GM21786 (cell line): Measurements from ENCODE around the gene PLA2R1.

Experiments
- ATAC-seq: cut with Tn5 transposase; IDR thresholded peaks from one replicate; pipeline ENCODE4 v1.9.1; 2021; ENCODE audit not compliant: unreplicated experiment

Gene PLA2R1

DNA sequence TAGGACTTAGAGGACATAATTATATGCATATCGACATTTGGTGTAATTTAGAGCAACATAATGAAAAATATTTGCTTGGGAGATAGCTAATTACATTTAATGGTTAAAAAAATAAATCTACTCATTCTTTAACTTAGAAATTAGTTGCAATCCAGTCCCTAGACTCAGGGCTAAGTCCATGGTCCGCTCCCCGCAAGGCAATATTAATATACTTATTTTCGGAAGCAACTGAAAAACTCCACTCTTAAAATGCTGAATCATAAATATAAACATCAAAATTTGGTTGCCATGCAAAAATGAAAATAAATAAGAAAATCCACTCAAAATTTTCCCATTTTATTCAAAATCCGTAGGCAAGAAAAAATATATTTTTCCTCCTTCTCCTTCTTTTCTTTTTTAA lies 164.7 kb downstream of the PLA2R1 start:
- no peak for ATAC-seq

DNA sequence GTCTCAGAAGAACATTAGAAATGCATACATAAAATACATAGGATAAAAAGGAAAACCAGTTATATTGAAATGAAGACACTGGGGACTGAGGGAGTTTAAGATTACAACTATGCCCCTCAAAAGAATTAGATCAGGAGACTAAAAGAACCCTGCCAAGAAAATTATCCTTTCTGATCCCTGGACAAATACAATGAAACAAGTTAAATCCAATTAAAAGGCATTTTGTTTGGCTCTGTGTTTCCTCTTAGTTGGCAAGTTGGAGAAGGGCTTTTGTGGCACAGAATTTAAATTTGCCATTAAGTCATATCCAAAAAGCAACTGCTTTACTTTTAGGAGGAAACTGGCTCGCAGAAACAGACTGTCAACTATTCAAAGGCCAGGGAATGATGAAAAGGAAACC lies 165.3 kb downstream of the PLA2R1 start:
- ATAC-seq, result no peak

DNA sequence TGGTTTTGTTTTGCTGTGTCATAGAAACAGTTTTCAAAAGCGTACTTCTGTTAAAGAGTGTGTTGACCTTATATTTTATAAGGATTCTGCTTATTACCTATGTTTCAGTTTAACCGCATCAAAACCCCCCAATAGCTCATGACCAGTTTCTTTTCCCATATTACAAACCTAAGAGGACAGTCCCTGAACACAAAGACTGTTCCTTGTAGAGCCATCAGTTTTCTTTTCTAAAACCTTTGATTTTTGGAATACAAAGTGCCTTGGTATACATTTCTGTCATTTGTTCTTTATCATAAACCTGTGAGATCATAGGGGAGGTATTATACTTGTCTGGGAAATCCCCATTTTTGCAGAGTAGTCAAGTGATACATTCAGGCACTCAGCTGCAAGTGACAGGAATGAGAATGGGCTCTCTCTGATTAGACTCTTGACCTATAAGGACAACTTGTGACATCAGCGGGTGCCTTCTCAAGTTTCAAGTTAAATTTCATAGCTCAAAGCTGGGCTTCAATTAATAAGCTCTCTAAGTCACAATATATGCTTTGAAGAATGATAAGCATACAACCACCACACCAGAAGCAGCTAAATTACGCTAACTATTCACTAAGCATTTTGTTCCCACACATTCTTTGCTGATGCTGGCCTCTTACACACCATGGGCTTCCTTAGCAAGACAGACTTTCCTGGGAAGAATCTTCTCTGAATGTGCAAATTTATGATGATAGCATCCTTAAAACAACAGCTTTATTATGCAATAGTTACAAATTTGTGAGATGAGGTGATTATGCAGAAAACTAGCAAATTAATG lies 167.0 kb downstream of the PLA2R1 start:
- peak; percentile 59 for ATAC-seq

DNA sequence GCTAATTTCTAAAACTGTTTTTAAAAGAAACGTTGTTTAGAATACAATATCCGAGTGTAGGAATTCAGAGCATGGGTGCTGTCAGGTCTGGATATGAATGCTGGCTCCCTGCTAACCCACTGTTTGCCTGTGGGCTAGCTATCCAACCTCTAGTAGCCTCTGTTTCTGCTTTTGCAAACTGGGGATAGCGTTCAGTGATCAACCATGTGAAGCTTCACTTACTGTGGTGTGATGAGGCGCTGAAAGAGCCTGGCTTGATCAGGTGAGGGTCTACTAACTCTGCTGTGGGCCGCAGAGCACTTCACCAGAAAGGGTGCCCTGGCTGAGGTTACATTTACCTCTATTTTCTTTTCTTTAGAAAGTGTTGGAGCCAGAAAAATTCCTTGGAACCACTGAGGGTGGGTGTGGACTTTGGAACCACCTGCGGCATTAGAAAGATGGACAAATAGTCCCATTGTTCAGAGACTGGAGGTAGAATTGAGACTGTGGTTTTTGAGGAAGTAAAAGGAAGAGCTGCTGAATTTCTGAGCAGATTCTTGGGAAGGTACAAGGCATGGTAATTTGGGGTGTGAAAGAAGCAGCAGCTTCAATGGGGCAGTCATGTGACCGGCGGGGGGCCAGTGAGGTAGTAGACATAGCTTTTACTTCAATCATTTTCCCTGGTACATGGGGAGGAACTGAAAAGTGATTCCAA lies 168.1 kb downstream of the PLA2R1 start:
- ATAC-seq, result no peak

DNA sequence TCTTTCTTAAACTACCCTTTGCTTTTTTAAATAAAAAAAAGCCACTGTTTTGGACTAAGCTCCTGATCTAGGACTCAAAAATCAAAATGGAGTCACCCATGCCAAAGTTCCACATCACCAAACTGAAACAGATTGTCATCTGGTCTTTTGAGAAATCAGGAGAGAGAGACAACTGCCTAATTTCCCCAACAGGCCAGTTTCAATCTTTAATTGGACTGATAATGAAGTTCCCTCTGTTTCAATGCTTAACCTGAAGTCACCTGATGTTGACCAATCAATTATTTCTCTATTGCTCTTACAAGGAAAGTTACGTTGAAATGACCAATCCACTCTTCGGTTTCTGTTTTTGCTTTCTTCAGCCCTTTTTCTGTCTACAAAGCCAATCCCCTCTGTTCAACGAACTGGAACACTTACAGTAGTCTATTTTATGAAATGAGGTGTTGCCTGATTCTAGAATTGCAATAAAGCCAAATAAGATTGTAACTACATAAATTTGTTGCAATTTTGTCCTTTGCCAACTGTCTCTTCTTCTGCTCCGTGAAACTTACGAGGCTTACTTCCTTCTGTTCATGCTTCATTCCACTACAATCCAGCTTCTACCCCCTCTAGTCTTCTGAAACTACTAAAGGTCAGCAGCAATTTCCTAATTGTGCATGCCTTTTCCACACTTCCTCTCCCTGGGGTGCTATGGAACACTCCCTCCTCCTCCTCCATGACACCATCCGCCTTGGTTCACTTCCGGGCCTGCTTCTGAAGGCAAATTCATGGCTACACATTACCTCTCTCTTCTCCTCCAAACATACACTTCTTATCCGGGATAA lies 169.2 kb downstream of the PLA2R1 start:
- ATAC-seq, result no peak

DNA sequence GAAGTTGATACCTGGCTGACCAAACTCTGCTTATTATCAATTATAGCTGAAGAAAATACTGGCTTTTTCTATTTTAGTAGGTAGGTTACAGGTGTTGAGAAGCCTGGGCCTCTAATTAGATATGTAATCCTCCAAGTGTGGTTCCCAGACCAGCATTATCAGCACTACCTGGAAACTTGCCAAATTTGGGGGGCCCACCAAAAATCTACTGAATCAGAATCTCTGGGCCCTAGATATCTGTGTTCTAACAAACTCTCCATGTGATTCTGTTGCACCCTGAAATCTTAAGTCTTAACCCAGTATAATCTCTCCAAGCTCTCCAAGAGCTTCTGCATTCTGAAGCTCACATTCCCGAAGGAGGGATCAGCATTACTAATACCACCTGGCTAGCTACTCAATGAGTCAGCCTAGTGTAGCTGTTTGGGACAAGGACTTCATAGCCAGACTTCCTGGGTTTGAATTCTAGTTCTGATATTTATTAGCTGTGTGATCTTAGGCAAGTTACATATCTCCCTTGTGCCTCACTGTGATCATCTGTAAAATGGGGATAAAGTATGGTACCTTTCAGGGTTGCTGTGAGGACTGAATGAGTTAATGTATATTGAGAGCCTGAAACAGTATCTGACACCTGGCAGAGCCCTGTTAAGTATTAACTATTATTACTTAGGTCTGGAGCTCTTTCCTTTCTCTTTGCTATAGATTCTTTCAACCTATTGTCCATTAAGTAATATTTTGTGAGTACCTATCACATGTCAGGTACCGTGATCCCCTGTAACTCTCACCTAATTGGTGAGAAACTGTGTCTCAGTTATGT lies 170.3 kb downstream of the PLA2R1 start:
- ATAC-seq, result peak; percentile 26

DNA sequence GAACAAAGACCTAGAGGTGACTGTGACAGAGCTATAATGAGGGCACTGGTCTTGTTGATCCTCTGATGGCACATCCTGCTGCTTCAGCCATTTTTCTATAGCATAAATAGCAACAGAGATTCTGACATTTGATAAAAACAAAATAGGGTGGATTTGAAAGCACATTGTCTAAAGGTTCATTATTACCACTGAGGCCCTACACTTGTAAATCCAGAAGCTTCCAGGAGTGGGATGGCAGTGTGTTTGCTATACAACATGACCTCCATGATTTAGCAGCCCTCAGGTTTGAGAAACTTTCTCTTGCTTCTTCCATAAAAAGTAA lies 171.2 kb downstream of the PLA2R1 start:
- ATAC-seq, result no peak

DNA sequence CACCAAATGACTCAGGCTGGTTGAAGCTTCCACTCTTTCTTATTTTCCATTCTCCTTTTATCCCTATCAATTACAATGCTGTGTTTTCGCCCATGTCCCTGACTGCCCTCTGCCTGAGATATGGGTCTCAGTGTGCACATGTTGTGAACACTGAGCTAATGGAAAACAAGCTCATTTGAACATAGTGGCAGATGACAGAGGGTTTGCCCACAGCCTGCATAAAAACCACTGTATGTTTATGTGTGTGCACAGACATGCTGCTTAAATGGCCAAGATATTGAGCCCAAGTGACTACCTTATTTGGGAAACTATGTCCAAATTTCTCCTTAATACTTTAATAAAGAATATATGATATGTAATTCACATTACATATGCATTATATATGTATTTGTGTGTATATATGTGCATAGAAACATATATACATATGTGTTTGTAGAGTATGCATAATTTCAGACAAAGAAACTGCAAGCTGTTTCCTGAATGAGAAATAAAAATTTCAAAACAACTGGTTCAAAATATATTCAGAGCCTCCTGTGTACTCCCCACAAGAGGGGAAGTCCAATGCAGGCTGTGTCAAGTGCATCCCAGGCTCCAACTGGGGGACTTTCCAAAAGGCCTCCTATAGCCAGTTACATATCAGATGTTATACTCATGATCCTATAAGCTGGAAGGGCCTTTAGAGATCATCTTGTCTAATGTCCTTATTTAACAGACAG lies 171.7 kb downstream of the PLA2R1 start:
- peak; percentile 28 for ATAC-seq

DNA sequence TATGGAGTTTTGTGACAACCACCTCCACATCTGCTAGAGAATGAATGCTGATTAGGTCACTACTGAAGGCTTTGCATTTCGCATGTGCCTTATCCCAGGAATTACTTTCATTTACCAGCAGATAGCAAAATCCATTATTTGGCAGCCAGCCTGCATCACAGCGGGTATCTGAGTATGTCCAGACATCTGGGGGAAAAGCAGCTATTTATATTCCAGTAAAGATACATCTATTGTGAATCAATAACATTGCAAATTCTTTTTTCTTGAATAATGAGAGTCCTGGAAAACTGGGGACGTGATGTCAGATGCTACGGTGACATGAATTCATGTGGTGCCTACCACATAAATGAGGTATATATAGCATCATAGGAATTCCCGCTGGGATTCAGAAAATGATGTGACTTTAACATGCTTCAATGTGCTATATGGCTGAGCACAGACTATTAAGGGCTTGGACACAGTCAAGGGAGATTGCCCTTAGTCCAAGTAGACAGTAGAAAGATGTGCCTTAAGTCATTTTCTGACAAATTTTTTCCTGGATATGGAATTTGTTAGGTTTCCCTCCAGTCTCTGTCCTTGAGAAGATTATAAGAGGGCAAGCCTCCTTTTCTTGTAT lies 180.2 kb downstream of the PLA2R1 start:
- ATAC-seq, result no peak
